Caki2 (cell line): ENCODE data around the gene CHCHD2. TPM values are rescaled to one million over a fixed set of nuclear protein-coding genes. Genes with fewer than 3 reads are reported as not detected.
A peak's percentile ranks its signal among the peaks of the same experiment; 100 is the strongest.
"Not testable (repeated sequence)": the region's sequence is repeated elsewhere in the genome, so short reads cannot be mapped to it uniquely, and the experiment has no call there.

Experiments used
- DNase-seq: peaks from one replicate; pipeline ENCODE4 v3.0.0-alpha.2; 2015; ENCODE audit warnings: low read depth
- in situ Hi-C: cut with HindIII; loops from 2 replicates; pipeline ENCODE4 v1.10.0; 2016; ENCODE audit warnings: low sequenced_read_pairs, low pct_unique_long_range_greater_than_20kb, mixed read lengths
- total RNA-seq: library from RNA; depleted of rRNA; stranded (reverse); fragments of >200 nt; shearing (Covaris generic); gene quantifications from 2 replicates; pipeline ENCODE4 v1.2.3, GENCODE V29; 2014; ENCODE audit warnings: low replicate concordance; rRNA removed

CHCHD2 gene, protein sequence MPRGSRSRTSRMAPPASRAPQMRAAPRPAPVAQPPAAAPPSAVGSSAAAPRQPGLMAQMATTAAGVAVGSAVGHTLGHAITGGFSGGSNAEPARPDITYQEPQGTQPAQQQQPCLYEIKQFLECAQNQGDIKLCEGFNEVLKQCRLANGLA
- total RNA-seq, result 762 and 771 TPM in 2 replicates

DNA sequence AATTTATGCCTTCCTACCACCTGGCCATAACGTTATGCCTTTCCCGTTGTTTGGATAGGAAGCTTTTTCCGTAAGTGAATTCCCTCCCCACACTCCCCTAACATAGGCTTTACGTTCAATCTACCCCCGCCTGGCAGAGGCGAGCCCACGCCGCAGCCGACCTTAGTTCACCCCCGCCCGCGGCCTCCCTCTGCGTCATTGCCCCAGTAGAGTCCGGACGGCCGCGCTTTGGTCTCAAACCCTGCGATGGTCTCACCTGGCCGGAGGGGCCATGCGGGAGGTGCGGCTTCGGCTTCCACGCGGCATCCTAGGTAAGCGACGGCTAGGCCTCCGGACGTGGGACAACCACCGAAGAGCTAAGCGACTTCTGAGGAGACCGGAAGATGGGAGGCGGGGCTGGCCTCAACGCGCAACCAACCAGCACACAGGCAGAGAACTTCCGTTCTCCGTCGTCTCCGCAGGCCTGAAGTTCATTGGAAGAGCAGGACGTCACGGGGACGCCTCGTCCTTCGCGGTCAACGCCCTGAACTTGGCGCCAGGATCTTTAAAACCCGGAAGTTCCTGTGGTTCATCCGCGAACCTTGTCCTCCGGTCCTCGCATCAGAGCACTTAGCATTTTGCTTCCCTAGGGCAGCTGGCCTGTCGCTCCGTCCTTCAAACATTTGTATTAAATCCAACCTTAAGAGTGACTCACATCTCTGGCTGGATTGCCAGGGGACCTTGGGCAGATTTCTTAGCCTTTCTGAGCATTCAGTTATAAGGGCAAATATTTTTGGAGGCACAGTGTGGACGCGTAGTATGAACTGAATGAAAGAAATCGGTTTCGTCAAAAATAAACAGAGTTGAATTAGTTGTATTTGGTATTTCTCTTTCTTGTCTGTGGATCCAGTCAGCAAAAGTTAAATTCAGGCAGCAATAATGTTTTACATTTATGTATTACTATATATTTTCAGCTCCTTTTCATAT is at the start of gene CHCHD2:
CHCHD2 (minus strand) TSS at position 369 of the 966 bp plus-strand sequence; CDS start at position 306, 63 bp downstream.
- peak; percentile 97 for DNase-seq
- in situ Hi-C loops, result loop anchor here (10.0 kb wide), 1 partner anchor 532 kb away; the partner anchor contains the start of gene VOPP1

DNA sequence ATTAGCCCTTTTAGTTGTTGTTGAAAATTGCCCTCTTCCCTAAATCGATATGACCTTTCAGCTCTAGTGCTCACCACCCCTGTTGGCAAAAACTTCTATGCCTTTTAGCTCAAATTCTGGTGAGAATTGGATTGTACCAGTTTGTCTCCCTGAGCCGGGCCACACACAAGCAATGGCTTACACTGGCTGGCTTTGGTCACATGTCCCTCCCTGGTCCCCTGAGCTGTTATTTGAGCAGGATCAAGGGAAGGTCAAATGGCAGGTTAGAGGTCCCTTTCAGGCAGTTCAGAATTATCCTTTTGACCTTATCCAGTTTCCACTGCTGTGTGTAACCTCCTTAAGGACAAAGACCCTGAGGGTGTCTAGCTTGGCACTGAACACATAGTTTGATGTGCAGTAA is 24.8 kb upstream of the CHCHD2 start:
- in situ Hi-C loops, DNase-seq: not testable (repeated sequence)

DNA sequence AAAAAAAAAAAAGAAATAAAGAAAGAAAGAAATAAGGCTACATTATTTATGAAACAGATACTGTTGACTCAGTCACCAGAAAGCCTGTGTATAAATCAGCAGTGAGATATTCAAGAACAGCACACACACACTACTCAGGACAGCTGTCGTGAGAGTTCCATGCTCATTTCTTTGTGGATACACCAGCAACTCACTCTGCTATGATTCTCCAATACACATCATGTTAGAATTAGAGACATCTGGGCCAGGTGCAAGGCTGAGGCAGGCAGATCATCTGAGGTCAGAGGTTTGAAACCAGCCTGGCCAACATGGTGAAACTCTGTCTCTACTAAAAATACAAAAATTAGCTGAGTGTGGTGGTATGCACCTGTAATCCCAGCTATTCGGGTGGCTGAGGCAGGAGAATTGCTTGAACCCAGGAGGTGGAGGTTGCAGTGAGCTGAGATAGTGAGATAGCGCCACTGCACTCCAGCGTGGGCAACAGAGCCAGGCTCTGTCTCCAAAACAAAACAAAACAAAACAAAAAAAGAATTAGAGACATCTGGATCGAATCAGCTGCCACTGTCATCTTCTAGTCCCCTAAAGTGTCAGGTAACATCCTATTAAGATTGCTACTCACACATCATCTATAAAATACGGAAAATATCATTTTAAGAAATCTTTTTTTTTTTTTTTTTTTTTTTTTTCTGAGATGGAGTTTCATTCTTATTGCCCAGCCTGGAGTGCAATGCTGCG is 21.1 kb upstream of the CHCHD2 start:
- in situ Hi-C loops, result no loop called here
- no peak for DNase-seq

DNA sequence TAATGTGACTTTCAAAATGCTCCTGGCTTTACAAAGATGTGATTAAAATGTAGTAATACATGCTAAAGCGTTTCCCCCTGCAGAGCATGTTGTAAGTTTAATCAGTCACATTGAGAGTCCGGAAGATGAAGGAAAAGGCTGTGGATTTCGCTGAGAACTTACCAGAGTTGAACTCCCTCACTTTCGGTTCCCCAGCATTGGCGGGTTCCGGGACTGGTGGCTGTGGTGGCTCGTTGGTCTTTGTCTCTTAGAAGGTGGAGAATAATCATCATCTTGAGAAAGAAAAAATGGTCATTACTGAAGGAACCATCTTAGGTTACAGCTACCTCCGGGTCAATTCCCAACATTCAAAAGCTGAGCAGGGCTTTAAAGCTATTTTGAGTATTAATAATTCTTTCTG is 19.6 kb upstream of the CHCHD2 start:
- in situ Hi-C loops, result no loop called here

DNA sequence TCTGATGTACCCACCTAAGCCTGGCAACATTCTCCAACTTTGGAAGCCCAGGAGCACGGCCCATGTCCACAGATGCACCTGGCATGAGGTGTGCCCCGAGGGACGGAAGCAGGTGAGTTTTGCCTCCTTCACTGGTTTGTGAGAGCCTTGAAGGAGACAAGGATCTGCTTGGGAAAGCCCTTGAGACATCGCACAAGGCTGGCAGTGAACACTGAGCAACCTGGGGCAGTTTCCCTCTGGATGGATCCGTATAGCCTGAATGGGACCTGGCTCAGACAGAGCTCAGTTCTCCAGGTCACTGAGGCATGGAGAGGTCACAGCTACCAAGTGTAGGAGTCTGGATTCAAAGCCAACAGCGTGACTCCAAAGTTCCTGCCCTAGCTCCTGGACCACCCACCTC is 18.7 kb upstream of the CHCHD2 start:
- in situ Hi-C loops, result no loop called here
- no peak for DNase-seq

More for the DNA sequence above, 19.6 kb upstream of the CHCHD2 start:
- no peak for DNase-seq

DNA sequence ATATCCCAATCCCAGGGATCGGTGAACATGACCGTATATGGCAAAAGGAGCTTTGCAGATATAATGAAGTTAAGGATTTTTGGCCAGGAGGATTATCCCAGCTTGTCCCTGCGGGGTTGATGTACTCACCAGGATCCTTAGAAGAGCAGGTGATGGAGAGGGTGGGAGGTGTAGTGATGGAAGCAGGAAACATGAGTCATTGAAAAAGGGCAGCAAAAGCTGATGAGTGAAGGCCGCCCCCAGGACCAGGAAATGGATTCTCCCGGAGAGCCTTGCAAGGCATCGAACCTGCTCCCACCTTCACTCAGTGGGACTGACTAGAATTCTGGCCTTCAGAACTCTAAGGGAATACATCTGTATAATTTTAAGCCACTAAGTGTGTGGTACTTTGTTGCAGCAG is 15.2 kb upstream of the CHCHD2 start:
- in situ Hi-C loops, result no loop called here
- no peak for DNase-seq

DNA sequence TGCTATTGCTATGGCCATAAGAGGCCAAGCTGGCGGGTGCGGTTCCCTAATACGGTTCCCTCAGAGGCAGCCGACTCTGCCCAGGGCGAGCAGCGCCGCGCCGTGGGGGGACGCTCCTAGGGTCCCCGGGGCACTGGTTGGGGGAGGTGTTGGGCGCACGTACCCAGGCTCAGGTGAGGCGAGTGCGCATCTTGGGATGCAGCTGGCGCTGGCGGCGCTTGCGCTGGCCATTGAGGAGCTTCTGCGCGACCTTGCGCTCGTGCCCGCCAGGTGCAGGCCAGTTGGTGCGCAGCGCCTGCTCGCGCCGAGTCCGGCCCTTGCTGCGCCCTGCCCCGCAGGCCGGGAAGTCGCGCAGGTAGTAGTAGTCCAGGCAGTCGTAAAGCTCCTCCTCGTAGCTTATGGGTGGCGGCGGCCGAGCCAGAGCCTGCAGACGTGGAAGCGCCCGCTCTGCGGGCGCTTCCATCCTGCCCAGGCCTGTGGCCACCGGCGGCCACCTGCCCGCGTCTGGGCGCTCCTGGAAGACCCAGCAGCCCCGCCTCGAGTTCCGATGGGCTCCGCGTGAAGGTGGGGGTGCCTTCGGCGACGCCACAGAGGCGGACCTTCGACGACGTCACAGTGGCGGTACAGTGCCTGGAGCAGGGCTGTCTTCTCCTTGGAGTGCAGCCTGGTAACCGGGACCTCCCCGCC is 9.7 kb upstream of the CHCHD2 start, which contains the start of gene NUPR2:
NUPR2 (minus strand) TSS at position 566 of the 687 bp plus-strand sequence; CDS start at position 463, 103 bp downstream.
- DNase-seq, result no peak
- in situ Hi-C loops, result no loop called here

DNA sequence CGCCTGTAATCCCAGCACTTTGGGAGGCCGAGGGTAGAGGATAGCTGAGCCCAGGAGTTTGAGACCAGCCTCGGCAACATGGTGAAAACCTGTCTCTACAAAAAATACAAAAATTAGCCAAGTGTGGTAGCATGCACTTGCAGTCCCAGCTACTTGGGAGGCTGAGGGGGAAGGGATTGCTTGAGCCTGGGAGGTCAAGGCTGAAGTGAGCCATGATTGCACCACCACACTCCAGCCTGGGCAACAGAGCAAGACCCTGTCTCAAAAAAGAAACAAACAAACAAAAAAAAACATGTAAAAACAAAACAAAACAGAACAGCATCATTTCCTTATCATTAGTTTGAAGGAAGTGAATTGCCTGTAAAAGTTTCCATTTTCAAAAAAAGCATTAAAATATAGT is 6.0 kb upstream of the CHCHD2 start:
- DNase-seq, in situ Hi-C loops: not testable (repeated sequence)

DNA sequence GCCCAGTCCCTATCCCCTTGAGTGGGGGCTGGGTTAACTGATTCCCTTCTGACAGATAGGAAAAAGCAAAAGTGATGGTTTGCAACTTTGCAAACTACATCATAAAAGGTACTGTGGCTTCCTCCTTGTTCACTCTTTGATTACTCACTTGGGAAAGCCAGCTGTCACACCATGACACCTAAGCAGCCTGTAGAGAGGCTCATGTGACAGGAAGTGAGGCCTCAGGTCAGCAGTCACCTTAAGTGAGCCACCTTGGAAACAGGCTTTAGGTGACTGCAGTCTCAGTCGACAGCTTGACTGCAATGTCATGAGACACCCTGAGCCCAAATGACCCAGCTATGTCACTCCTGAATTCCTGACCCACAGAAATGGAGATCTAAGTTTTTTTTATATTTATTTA is 4.3 kb upstream of the CHCHD2 start:
- in situ Hi-C loops, result no loop called here
- no peak for DNase-seq

DNA sequence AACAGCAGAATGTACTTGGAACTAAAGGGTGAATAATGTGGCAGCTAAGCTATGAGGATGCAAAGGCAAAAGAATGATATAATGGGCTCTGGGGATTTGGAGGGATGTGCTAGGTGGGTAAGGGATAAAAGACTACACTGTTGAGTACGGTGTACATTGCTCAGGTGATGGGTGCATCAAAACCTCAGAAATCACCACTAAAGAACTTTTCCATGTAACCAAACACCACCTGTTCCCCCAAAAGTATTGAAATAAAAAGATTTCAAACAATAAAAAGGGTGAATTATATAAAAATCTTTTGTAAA is 1.6 kb upstream of the CHCHD2 start:
- DNase-seq, result no peak
- in situ Hi-C loops, result loop anchor here (10.0 kb wide), 1 partner anchor 533 kb away; the partner anchor contains the start of gene VOPP1

DNA sequence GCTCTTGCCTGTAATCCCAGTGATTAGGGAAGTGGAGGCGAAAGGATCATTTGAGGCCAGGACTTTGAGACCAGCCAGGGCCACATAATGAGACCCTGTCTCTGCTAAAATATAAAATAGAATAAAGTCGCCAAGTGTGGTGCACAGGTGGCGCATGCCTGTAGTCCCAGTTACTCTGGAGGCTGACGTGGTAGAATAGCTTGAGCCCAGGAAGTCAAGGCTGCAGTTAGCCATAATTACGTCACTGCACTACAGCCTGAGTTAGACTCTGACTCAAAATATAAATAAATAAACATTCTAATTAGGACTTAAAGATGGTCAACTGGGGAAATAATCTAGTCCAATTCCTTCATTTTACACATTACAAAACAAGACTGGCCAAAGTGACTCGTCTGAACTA is 768 bp downstream of the CHCHD2 start:
- in situ Hi-C loops, result loop anchor here (10.0 kb wide), 1 partner anchor 531 kb away; the partner anchor contains the start of gene VOPP1
- peak; percentile 52 for DNase-seq

DNA sequence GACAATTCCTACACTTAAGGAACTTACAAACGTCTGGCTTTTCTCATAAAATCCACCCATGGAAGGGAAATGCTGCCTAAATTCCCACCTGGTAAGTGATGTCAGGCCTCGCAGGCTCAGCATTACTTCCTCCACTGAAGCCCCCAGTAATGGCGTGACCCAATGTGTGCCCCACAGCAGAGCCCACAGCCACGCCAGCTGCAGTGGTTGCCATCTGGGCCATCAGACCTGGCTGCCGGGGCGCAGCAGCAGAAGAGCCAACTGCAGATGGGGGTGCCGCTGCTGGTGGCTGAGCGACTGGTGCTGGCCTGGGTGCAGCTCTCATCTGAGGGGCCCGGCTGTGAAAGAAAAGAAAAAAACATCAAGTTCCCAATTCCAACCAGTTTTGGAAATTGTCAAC is 2.1 kb downstream of the CHCHD2 start:
- DNase-seq, result not testable (repeated sequence)
- in situ Hi-C loops, result loop anchor here (10.0 kb wide), 1 partner anchor 529 kb away; the partner anchor contains the start of gene VOPP1

DNA sequence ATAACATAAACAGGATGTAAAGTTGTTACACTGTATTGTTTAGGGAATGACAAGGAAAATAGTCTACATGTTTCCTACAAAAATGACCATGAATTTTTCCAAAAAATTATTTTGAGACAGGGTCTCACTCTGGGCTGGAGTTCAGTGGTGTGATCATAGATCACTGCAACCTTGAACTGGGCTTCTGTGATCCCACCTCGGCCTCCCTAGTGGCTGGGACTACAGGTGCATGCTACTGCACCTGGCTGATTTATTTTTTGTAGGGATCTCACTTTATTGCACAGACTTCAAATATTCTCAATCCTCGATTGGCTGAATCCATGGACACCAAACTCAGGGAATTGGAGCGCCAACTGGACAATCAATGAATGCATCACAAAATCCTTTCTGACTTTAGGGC is 6.6 kb downstream of the CHCHD2 start:
- no peak for DNase-seq
- in situ Hi-C loops, result loop anchor here (10.0 kb wide), 1 partner anchor 525 kb away; the partner anchor contains the start of gene VOPP1

DNA sequence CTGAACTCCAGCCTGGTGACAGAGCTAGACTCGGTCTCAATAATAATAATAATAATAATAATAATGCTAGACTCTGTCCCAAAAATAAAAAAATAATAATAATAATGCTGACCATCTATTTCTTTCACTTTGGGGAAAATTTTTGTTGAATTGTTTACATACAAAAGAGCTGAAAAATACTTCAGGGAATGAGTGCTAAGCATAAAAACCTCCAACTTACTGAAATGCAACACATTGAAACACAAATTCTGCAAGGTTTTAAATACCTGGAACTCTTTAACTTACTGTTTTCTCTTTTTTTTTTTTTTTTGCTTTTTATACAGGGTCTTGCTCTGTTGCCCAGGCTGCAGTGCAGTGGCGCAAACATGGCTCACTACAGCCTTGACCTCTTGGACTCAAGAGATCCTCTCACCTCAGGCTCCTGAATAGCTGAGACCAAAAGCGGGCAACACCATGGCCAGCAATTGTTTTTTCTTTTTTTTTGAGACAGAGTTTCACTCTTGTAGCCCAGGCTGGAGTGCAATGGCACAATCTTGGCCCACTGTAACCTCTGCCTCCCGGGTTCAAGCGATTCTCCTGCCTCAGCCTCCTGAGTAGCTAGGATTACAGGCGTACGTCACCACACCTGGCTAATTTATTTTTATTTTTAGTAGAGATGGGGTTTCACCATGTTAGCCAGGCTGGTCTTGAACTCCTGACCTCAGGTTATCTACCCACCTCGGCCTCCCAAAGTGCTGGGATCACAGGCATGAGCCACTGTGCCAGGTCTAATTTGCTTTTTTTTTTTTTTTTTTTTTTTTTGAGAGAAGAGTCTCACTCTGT is 7.9 kb downstream of the CHCHD2 start:
- in situ Hi-C loops, DNase-seq: not testable (repeated sequence)

DNA sequence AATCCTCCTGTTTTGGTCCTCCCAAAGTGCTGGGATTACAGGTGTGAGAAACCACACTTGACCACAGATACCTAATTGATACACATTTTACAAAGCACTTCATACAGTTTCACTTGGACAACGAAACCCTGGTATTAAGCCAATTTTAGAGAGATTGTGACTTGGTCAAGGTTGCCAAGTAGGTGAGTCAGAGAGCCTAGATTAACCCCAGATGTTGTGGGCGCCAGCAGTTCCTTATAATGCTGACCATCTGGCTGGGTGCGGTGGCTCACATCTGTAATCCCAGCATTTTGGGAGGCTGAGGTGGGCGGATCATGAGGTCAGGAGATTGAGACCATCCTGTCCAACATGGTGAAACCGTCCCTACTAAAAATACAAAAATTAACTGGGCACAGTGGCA is 8.6 kb downstream of the CHCHD2 start:
- no peak for DNase-seq
- in situ Hi-C loops, result no loop called here

DNA sequence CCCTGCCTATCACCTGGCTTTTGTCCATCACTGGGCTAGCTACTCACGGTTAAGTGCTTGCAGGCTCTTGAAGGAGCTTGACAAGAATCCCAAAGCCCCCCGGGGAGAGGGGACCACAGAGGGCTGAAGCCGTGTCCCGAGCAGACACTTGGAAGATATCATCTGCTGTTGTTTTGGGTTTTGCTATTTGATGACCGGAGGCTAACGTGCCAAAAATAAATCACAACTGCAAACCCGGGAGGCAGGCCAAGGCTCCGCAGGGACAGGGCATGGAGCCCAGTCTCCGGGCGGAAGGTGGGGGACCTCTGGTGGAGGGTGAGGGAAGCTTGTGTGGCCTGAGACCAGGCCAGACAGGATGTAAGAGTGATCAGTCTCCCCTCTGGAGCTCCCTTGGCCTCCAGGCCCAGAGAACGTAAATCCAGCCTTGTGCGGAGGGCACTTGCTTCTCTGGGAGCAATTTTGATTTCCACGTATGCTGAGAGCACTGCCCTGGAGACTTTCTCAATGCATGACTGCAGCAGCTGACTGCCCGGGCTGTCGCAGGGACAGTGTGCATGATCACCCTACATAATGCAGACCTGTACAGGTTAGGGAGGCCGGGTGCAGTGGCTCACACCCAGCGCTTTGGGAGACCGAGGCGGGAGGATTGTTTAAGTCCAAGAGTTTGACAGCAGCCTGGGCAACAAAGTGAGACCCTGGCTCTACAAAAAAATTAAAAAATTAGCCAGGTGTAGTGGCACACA is 13.3 kb downstream of the CHCHD2 start, which contains the start of gene PHKG1:
PHKG1 (minus strand) TSS at position 164 of the 743 bp plus-strand sequence. CDS start 4,011 bp downstream, outside the sequence.
- in situ Hi-C loops, result no loop called here
- DNase-seq, result no peak
